ENCODE measurements around the gene NLRP6. TPM values are rescaled to one million over a fixed set of nuclear protein-coding genes. Genes with fewer than 3 reads are reported as not detected.

The NLRP6 gene
- total and polyA plus RNA-seq, 2 of the 4 experiments (the other 2 are of a cell fraction), result not detected

DNA sequence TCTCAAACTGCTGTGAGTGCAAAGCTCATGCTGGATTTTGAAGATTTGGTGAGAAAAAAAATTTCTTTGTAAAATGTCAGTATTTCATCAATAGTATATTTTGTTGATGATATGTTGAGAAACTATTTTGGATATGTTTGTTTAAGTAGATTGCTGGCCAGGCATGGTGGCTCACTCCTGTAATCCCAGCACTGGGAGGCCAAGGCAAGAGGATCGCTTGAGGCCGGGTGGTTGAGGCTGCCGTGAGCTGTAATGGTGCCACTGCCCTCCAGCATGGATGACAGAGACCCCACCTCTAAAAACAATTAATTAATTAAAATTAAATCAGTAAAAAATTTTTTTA is 49.3 kb downstream of the NLRP6 start:
- ChIA-PET POLR2A (ENCODE audit: unreplicated experiment) (no interaction called here), CTCF (no interaction called here)
- H2BK15ac ChIP-seq (ENCODE audit: low read depth, low read length), result no peak overlapping the region
- no peak overlapping the region; the same call in 1 of the 2 replicates for H2AK5ac ChIP-seq (ENCODE audit: low read depth, low read length)
- no peaks in the 10 kb centered on the region for H3K9me3 ChIP-seq (ENCODE audit: control insufficient read depth, insufficient read depth, low read length)
- no peak overlapping the region for H2BK20ac ChIP-seq (ENCODE audit: low read depth, low read length)
- H3K14ac ChIP-seq (replicated peaks; ENCODE audit: low read depth, low read length), result no peak overlapping the region
- ATAC-seq (ENCODE audit: low read depth) (peak; percentile 13; the same call in 1 of the 2 replicates), DNase-seq (no peak)
- H3K56ac ChIP-seq (ENCODE audit: extremely low read depth, insufficient read depth, low read length), result no peak overlapping the region
- dilution Hi-C loops (cut with HindIII; ENCODE audit: low sequenced_read_pairs, unreplicated experiment), result no loop called here
- H4K91ac ChIP-seq (ENCODE audit: insufficient read depth, low read depth, low read length), result no peak overlapping the region
- no CpG with 5 or more reads among the region's 3 CpGs for WGBS, 2 experiments (ENCODE audit: extremely low coverage in 2 of 2, insufficient read length in 1 of 2)
- no peak overlapping the region for H3K9ac ChIP-seq (ENCODE audit: low read depth, low read length)
- H2AK9ac ChIP-seq (replicated peaks; ENCODE audit: low read depth, low read length, poor library complexity), result peak overlapping the region; percentile 70
- intact Hi-C loops (cut with micrococcal nuclease), result no loop called here
- no peaks in the 10 kb centered on the region for H3K27me3 ChIP-seq (ENCODE audit: control insufficient read depth, insufficient read depth, low read length)
- H3K9me1 ChIP-seq (ENCODE audit: insufficient read depth, low read length), result no peaks in the 10 kb centered on the region
- no peak overlapping the region for H3K4me2 ChIP-seq (ENCODE audit: low read depth, low read length)
- H3K79me1 ChIP-seq (ENCODE audit: low read depth in 1 of 2, low read length in 2 of 2), result no peaks in the 10 kb centered on the region
- peak overlapping the region; percentile 49 to 84; a peak in 3 of 4 replicates for H4K8ac ChIP-seq (ENCODE audit: low read depth in 2 of 2, low read length in 2 of 2)
- no peaks in the 10 kb centered on the region for H3K36me3 ChIP-seq (ENCODE audit: control insufficient read depth, insufficient read depth, low read length)
- H4K5ac ChIP-seq (ENCODE audit: low read depth, low read length), result peak overlapping the region; percentile 52
- no peak overlapping the region for H3K23ac ChIP-seq (ENCODE audit: low read depth, low read length)
- H2BK5ac ChIP-seq (ENCODE audit: low read depth, low read length, poor library complexity, severe bottlenecking), result no peak overlapping the region
- TF ChIP-seq FOS (IDR thresholded peaks at IDR 0.05; ENCODE audit: low read depth, low read length), result no peak
- TF ChIP-seq NFE2L2 (IDR thresholded peaks at IDR 0.05; ENCODE audit: low read depth, low read length), result no peak
- no peak for TF ChIP-seq RAD21 (IDR thresholded peaks at IDR 0.05; ENCODE audit: low read length)
- TF ChIP-seq CHD1 (IDR thresholded peaks at IDR 0.05; ENCODE audit: low read depth, low read length), result no peak
- TF ChIP-seq, protein P1, sequence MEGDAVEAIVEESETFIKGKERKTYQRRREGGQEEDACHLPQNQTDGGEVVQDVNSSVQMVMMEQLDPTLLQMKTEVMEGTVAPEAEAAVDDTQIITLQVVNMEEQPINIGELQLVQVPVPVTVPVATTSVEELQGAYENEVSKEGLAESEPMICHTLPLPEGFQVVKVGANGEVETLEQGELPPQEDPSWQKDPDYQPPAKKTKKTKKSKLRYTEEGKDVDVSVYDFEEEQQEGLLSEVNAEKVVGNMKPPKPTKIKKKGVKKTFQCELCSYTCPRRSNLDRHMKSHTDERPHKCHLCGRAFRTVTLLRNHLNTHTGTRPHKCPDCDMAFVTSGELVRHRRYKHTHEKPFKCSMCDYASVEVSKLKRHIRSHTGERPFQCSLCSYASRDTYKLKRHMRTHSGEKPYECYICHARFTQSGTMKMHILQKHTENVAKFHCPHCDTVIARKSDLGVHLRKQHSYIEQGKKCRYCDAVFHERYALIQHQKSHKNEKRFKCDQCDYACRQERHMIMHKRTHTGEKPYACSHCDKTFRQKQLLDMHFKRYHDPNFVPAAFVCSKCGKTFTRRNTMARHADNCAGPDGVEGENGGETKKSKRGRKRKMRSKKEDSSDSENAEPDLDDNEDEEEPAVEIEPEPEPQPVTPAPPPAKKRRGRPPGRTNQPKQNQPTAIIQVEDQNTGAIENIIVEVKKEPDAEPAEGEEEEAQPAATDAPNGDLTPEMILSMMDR (conservative IDR thresholded peaks at IDR 0.05; ENCODE audit: low read depth, low read length), result no peak
- TF ChIP-seq SMC3 (IDR thresholded peaks at IDR 0.05; ENCODE audit: low read depth, low read length), result no peak
- H3K4me1 ChIP-seq (ENCODE audit: control insufficient read depth, insufficient read depth, low read length), result peaks cover 13% of the 10 kb centered on the region
- H3K4ac ChIP-seq (ENCODE audit: low read depth, low read length), result no peak overlapping the region
- no peak overlapping the region for H3K18ac ChIP-seq (ENCODE audit: low read depth, low read length)
- H4K20me1 ChIP-seq (ENCODE audit: insufficient read depth, low read length), result no peaks in the 10 kb centered on the region
- no TSS peak for BruUV-seq (replicated peaks)
- in situ Hi-C loops (cut with MboI; ENCODE audit: low sequenced_read_pairs), result no loop called here
- H2AFZ ChIP-seq (replicated peaks; ENCODE audit: low read length, poor library complexity), result peak overlapping the region; percentile 87
- no peak overlapping the region for H3K4me3 ChIP-seq (ENCODE audit: insufficient read depth, low read depth, low read length)
- peak overlapping the region; percentile 11; the same call in 1 of the 2 replicates for H2BK120ac ChIP-seq (ENCODE audit: low read depth, low read length)
- peak overlapping the region; percentile 43; the same call in 1 of the 2 replicates for H3K27ac ChIP-seq (ENCODE audit: insufficient read depth, low read length)
